Neuronal stem cell (in vitro differentiated cells): Measurements from ENCODE around the gene ZNF609.
A peak's percentile ranks its signal among the peaks of the same experiment; 100 is the strongest.

ENCODE experiments used
- DNase-seq: peaks from one replicate; pipeline ENCODE4 v3.0.0-alpha.2; 2013; ENCODE audit warnings: low spot score
- H2AFZ ChIP-seq: one replicate; pipeline ENCODE4 v1.6.1; 2013; ENCODE audit warnings: mild to moderate bottlenecking, low read length, inconsistent platforms
- H2AK5ac ChIP-seq: 2 replicates; pipeline ENCODE4 v1.6.1; 2013; ENCODE audit warnings: low read depth, mild to moderate bottlenecking, inconsistent platforms, low read length, moderate library complexity, mixed read lengths
- H2BK120ac ChIP-seq: 2 replicates; pipeline ENCODE4 v1.6.1; 2013; ENCODE audit warnings: low read depth, mild to moderate bottlenecking, inconsistent platforms, low read length, moderate library complexity, mixed read lengths
- H2BK12ac ChIP-seq: one replicate; pipeline ENCODE4 v1.6.1; 2013; ENCODE audit warnings: low read length, inconsistent platforms
- H2BK15ac ChIP-seq: 2 replicates; pipeline ENCODE4 v1.6.1; 2013; ENCODE audit warnings: mild to moderate bottlenecking, low read length, inconsistent platforms, mixed read lengths
- H2BK5ac ChIP-seq: one replicate; pipeline ENCODE4 v1.6.1; 2013; ENCODE audit warnings: inconsistent platforms, mild to moderate bottlenecking, low read length, moderate library complexity
- H3K14ac ChIP-seq: one replicate; pipeline ENCODE4 v1.6.1; 2013; ENCODE audit warnings: low read length, inconsistent platforms
- H3K18ac ChIP-seq: 2 replicates; pipeline ENCODE4 v1.6.1; 2013; ENCODE audit warnings: low read length, inconsistent platforms
- H3K23ac ChIP-seq: 2 replicates; pipeline ENCODE4 v1.6.1; 2013; ENCODE audit warnings: low read depth, mild to moderate bottlenecking, mixed read lengths, low read length, inconsistent platforms; ENCODE audit not compliant: poor library complexity
- H3K27ac ChIP-seq: replicated peaks from 3 replicates; pipeline ENCODE4 v1.5.1; 2013; ENCODE audit warnings: low read length, inconsistent platforms
- H3K27me3 ChIP-seq, 3 experiments: 2 replicates each; pipeline ENCODE4 v1.6.1; 2013; ENCODE audit warnings: low read length in 3 of 3, mild to moderate bottlenecking in 2 of 3, inconsistent platforms in 1 of 3, low read depth in 1 of 3, mixed read lengths in 1 of 3, moderate library complexity in 1 of 3; ENCODE audit not compliant: control insufficient read depth in 3 of 3, insufficient read depth in 3 of 3
- H3K36me3 ChIP-seq, 2 donors: replicated peaks in 1 of 2; 2 replicates each; pipeline ENCODE4 v1.6.1; 2013; ENCODE audit warnings: low read length in 2 of 2; ENCODE audit not compliant: control insufficient read depth in 2 of 2, insufficient read depth in 2 of 2
- H3K4ac ChIP-seq: 2 replicates; pipeline ENCODE4 v1.6.1; 2013; ENCODE audit warnings: inconsistent platforms, mild to moderate bottlenecking, low read length, moderate library complexity
- H3K4me1 ChIP-seq, 2 donors: 1 replicate in 1 of 2; 2 replicates in 1 of 2; pipeline ENCODE4 v1.6.1; 2013; ENCODE audit warnings: low read length in 2 of 2, low read depth in 1 of 2; ENCODE audit not compliant: control insufficient read depth in 2 of 2, insufficient read depth in 1 of 2
- H3K4me2 ChIP-seq: one replicate; pipeline ENCODE4 v1.6.1; 2013; ENCODE audit warnings: mild to moderate bottlenecking, low read length, inconsistent platforms; ENCODE audit not compliant: insufficient read depth, poor library complexity, severe bottlenecking
- H3K4me3 ChIP-seq, 2 donors: 2 replicates each; pipeline ENCODE4 v1.5.1; 2013; ENCODE audit warnings: low read length in 2 of 2, mild to moderate bottlenecking in 2 of 2, inconsistent platforms in 1 of 2, moderate library complexity in 1 of 2
- H3K79me1 ChIP-seq: one replicate; pipeline ENCODE4 v1.6.1; 2013; ENCODE audit warnings: low read depth, mild to moderate bottlenecking, inconsistent platforms, low read length, moderate library complexity
- H3K9ac ChIP-seq: one replicate; pipeline ENCODE4 v1.6.1; 2013; ENCODE audit warnings: mild to moderate bottlenecking, low read depth, low read length, inconsistent platforms; ENCODE audit not compliant: poor library complexity
- H3K9me3 ChIP-seq, 2 donors: replicated peaks in 1 of 2; 2 replicates each; pipeline versions ENCODE3 to v1.6.1; 2013; ENCODE audit warnings: low read length in 2 of 2, mild to moderate bottlenecking in 2 of 2, inconsistent platforms in 1 of 2, low read depth in 1 of 2, mixed read lengths in 1 of 2, moderate library complexity in 1 of 2; ENCODE audit not compliant: control insufficient read depth in 2 of 2, insufficient read depth in 1 of 2
- H4K8ac ChIP-seq: one replicate; pipeline ENCODE4 v1.6.1; 2013; ENCODE audit warnings: low read depth, mild to moderate bottlenecking, inconsistent platforms, low read length, moderate library complexity
- H4K91ac ChIP-seq: one replicate; pipeline ENCODE4 v1.6.1; 2013; ENCODE audit warnings: low read length, low read depth, mild to moderate bottlenecking, inconsistent platforms; ENCODE audit not compliant: poor library complexity
- WGBS, 2 donors: extraction: QIAGEN DNeasy Blood & Tissue Kit; methylation state at CpG; one replicate each; pipeline ENCODE4 v1.1.7; 2013; ENCODE audit warnings: missing lambda C conversion rate in 2 of 2, mixed read lengths in 1 of 2; ENCODE audit not compliant: insufficient read length in 2 of 2, insufficient replicate concordance in 1 of 2; ENCODE audit errors: extremely low coverage in 2 of 2; 5-methylcytosine and 5-hydroxymethylcytosine counted together

Gene ZNF609

GRCh38 chr15:64456634-64457108, 3.7 kb upstream of the ZNF609 start:
- Histone ChIP-seq H2BK5ac (no peak overlapping the region), H2BK15ac (no peak overlapping the region), H3K14ac (no peak overlapping the region), H3K4me1 (peaks cover 36 to 49% of the 10 kb centered on the region in 2 donors), H2AK5ac (no peak overlapping the region), H3K18ac (no peak overlapping the region), H3K4ac (no peak overlapping the region), H2BK120ac (no peak overlapping the region), H4K91ac (no peak overlapping the region), H3K27ac (peak overlapping the region; percentile 70), H3K9ac (no peak overlapping the region), H3K4me3 (no peak overlapping the region), H3K79me1 (no peaks in the 10 kb centered on the region), H3K23ac (no peak overlapping the region), H2AFZ (no peak overlapping the region), H4K8ac (no peak overlapping the region), H3K9me3 (no peaks in the 10 kb centered on the region), H3K27me3 (no peaks in the 10 kb centered on the region), H2BK12ac (no peak overlapping the region), H3K4me2 (peak overlapping the region; percentile 13), H3K36me3 (peaks cover 0 to 5% of the 10 kb centered on the region in 2 donors)
- DNase-seq = no peak
- WGBS, 2 donors = no CpG with 5 or more reads among the region's 1 CpG

- no peak overlapping the region for H4K8ac ChIP-seq
- no peak overlapping the region for H2BK12ac ChIP-seq
- H3K79me1 ChIP-seq = no peaks in the 10 kb centered on the region
- DNase-seq = no peak
- no peak overlapping the region for H2BK120ac ChIP-seq
- no peak overlapping the region for H3K4me3 ChIP-seq
- no peak overlapping the region for H2AK5ac ChIP-seq
- peaks cover 36 to 43% of the 10 kb centered on the region in 2 donors for H3K4me1 ChIP-seq
- no peak overlapping the region for H3K23ac ChIP-seq
- H2AFZ ChIP-seq = no peak overlapping the region
- H3K4ac ChIP-seq = no peak overlapping the region
- H3K4me2 ChIP-seq = no peak overlapping the region
- H2BK15ac ChIP-seq = no peak overlapping the region
- no peak overlapping the region for H3K27ac ChIP-seq
- WGBS, 2 donors = no CpG with 5 or more reads among the region's 3 CpGs
- no peak overlapping the region for H3K14ac ChIP-seq
- peaks cover 0 to 12% of the 10 kb centered on the region in 2 donors for H3K36me3 ChIP-seq
- no peaks in the 10 kb centered on the region for H3K27me3 ChIP-seq
- H4K91ac ChIP-seq = no peak overlapping the region
- no peak overlapping the region for H3K9ac ChIP-seq
- no peaks in the 10 kb centered on the region for H3K9me3 ChIP-seq
- H3K18ac ChIP-seq = no peak overlapping the region
- H2BK5ac ChIP-seq = no peak overlapping the region
Observed at GRCh38 chr15:64459066-64459781, 1.2 kb upstream of the ZNF609 start.

GRCh38 chr15:64460724-64461720, 644 bp downstream of the ZNF609 start:
- Histone ChIP-seq H4K91ac (no peak overlapping the region), H3K4me2 (peak overlapping the region; percentile 44), H3K18ac (peak overlapping the region; percentile 79), H3K79me1 (no peaks in the 10 kb centered on the region), H3K36me3 (peaks cover 0 to 21% of the 10 kb centered on the region in 2 donors), H2BK12ac (no peak overlapping the region), H2AK5ac (no peak overlapping the region), H2BK120ac (no peak overlapping the region), H2AFZ (peak overlapping the region; percentile 2), H3K23ac (no peak overlapping the region), H4K8ac (no peak overlapping the region), H2BK5ac (no peak overlapping the region), H3K4me3 (peak overlapping the region; percentile 86 to 89), H2BK15ac (no peak overlapping the region), H3K9me3 (no peaks in the 10 kb centered on the region), H3K4me1 (peaks cover 26 to 32% of the 10 kb centered on the region in 2 donors), H3K4ac (no peak overlapping the region), H3K27me3 (no peaks in the 10 kb centered on the region), H3K9ac (peak overlapping the region; percentile 70), H3K14ac (no peak overlapping the region), H3K27ac (peak overlapping the region; percentile 50)
- WGBS, 2 donors = no CpG with 5 or more reads among the region's 56 CpGs
- DNase-seq = no peak
